PFSK-1 (cell line): Measurements from ENCODE around the gene MLF2.

Experiments used
- FOXP2 ChIP-seq: optimal IDR thresholded peaks from 2 replicates; pipeline ENCODE3; 2011; ENCODE audit warnings: borderline replicate concordance, control low read depth, inconsistent platforms; ENCODE audit not compliant: insufficient read depth; ENCODE audit errors: extremely low read length, extremely low read depth
- POLR2AphosphoS5 ChIP-seq: IDR thresholded peaks from 2 replicates; pipeline ENCODE4 v1.6.1; 2012; ENCODE audit warnings: low read depth, mild to moderate bottlenecking, control low read depth, low read length, moderate library complexity
- SIN3A ChIP-seq: IDR thresholded peaks from 2 replicates; pipeline ENCODE4 v1.6.1; 2012; ENCODE audit warnings: mild to moderate bottlenecking, low read length, moderate library complexity, borderline replicate concordance; ENCODE audit not compliant: insufficient read depth
- TAF1 ChIP-seq: IDR thresholded peaks from 2 replicates; pipeline ENCODE4 v1.6.1; 2012; ENCODE audit warnings: low read length, control low read depth, borderline replicate concordance; ENCODE audit not compliant: insufficient read depth
- TF ChIP-seq, protein P1 (sequence below), 2 experiments: IDR thresholded peaks; 2 replicates each; pipeline versions ENCODE4 v1.6.1 to v1.8.0; 2011 to 2012; ENCODE audit warnings: low read depth in 2 of 2, low read length in 2 of 2, control low read depth in 1 of 2, inconsistent platforms in 1 of 2, mild to moderate bottlenecking in 1 of 2, moderate library complexity in 1 of 2; ENCODE audit not compliant: insufficient read depth in 1 of 2

MLF2 gene

DNA sequence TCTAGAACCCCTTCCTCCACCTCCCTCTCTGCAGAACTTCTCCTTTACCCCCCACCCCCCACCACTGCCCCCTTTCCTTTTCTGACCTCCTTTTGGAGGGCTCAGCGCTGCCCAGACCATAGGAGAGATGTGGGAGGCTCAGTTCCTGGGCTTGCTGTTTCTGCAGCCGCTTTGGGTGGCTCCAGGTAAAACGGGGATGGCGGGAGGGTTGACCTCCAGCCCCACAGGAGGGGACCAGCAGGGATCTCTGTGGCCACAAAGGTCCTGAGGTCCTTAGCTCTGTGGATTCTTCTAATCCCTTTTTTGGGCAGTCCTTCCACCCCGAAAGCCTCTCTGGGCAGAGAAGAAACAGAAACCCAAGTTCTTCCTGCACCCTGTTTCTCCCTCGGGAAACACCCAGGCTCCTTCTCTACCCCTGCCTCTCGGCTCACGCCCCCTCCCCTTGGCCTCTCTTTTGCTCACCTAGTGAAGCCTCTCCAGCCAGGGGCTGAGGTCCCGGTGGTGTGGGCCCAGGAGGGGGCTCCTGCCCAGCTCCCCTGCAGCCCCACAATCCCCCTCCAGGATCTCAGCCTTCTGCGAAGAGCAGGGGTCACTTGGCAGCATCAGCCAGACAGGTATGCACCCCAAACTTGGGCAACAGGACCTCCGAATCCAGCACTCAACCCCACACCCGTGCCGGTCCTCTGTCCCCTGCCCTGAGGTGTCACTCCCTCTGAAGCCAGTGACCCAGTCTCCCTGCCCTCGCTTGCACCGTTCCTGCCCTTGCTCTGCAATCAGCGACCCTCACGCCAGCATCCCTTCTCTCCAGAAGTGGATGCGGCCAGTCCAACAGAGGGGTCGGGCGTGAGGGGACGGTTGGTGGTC lies 20.0 kb upstream of the MLF2 start:
- TF ChIP-seq, protein P1, sequence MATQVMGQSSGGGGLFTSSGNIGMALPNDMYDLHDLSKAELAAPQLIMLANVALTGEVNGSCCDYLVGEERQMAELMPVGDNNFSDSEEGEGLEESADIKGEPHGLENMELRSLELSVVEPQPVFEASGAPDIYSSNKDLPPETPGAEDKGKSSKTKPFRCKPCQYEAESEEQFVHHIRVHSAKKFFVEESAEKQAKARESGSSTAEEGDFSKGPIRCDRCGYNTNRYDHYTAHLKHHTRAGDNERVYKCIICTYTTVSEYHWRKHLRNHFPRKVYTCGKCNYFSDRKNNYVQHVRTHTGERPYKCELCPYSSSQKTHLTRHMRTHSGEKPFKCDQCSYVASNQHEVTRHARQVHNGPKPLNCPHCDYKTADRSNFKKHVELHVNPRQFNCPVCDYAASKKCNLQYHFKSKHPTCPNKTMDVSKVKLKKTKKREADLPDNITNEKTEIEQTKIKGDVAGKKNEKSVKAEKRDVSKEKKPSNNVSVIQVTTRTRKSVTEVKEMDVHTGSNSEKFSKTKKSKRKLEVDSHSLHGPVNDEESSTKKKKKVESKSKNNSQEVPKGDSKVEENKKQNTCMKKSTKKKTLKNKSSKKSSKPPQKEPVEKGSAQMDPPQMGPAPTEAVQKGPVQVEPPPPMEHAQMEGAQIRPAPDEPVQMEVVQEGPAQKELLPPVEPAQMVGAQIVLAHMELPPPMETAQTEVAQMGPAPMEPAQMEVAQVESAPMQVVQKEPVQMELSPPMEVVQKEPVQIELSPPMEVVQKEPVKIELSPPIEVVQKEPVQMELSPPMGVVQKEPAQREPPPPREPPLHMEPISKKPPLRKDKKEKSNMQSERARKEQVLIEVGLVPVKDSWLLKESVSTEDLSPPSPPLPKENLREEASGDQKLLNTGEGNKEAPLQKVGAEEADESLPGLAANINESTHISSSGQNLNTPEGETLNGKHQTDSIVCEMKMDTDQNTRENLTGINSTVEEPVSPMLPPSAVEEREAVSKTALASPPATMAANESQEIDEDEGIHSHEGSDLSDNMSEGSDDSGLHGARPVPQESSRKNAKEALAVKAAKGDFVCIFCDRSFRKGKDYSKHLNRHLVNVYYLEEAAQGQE (IDR thresholded peaks at IDR 0.05; ENCODE audit: insufficient read depth in 1 of 2, low read depth in 2 of 2, low read length in 2 of 2) = no peak
- TF ChIP-seq POLR2AphosphoS5 (no peak), SIN3A (no peak), TAF1 (no peak), FOXP2 (no peak)

DNA sequence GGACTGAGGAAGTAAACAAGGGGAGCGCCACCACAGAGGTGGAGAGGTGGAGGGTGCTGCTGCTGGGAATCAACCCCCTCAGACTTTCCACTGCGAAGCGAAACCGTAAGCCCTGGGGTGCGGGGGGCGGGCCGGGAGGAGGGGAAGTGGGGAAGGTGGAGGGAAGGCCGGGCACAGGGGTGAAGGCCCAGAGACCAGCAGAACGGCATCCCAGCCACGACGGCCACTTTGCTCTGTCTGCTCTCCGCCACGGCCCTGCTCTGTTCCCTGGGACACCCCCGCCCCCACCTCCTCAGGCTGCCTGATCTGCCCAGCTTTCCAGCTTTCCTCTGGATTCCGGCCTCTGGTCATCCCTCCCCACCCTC lies 19.4 kb upstream of the MLF2 start, which contains the start of gene LAG3:
Gene LAG3, plus strand, starts transcription at position 190 of the 365 bp plus-strand sequence. CDS start 333 bp downstream, outside the sequence.
- TF ChIP-seq TAF1 (no peak), POLR2AphosphoS5 (0 out of 2 replicates have a peak, but pooled peaks have one; percentile 3)

DNA sequence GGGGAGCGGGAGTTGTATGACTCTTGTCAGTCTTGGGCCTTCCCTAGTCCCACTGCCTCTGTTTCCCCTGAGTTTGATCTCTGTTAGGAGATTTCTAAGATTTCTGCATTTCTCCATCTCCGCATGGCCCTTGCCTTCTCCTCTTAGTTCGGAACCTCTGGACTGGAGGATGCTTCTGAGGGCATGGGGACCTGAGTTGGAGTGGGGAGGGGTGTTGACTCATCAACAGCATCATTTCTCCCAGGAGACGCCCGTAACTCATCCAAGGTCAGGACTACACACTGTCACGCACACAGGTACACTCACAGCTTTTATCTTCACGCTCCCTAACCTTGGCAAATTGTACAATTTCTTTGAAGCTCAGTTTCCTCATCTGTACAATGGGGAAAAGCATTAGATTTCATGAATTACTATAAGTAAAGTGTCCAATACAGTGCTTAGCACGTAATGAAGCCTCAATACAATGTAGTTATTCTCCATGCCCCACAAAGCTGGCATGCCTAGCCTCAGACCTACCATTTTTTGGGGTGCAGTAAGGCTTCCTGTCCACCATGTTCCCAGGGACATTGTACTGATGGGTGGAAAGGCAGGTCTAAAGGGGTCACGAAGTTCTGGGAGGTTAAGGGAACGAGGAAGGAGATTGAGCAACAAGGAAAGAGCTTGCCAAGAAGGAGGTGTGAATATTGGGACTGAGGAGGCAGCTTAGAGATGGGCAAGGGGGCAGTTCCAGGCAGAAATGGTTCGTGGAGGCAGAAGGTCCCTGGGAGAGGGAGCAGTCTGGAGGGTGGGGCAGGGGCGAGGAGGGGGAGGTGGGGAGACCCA lies 18.8 kb upstream of the MLF2 start:
- TF ChIP-seq FOXP2 (no peak), POLR2AphosphoS5 (peak; percentile 18; the same call in 1 of the 2 replicates)

GRCh38 chr12:6771091-6771495 lies 18.2 kb upstream of the MLF2 start:
- TF ChIP-seq TAF1 (no peak), POLR2AphosphoS5 (no peak; the same call in 1 of the 2 replicates), SIN3A (no peak), FOXP2 (no peak)
- TF ChIP-seq, protein P1 (IDR thresholded peaks at IDR 0.05; ENCODE audit: insufficient read depth in 1 of 2, low read depth in 2 of 2, low read length in 2 of 2) = no peak

- no peak for TF ChIP-seq TAF1
- TF ChIP-seq, protein P1 (IDR thresholded peaks at IDR 0.05; ENCODE audit: insufficient read depth in 1 of 2, low read depth in 2 of 2, low read length in 2 of 2) = no peak
- no peak for TF ChIP-seq SIN3A
These were observed 17.7 kb upstream of the MLF2 start for GRCh38 chr12:6770600-6770999.

GRCh38 chr12:6770094-6770493 lies 17.2 kb upstream of the MLF2 start:
- TF ChIP-seq FOXP2 = no peak
- TF ChIP-seq TAF1 = no peak
